ACHN (cell line): ENCODE results near the gene MBD2.

Source experiments
- DNase-seq: peaks from one replicate; pipeline ENCODE4 v3.0.0-alpha.2; 2015
- in situ Hi-C: cut with HindIII; loops from 2 replicates; pipeline ENCODE4 v1.10.0; 2017; ENCODE audit warnings: low sequenced_read_pairs, low pct_ligation_motif_present, low pct_unique_long_range_greater_than_20kb

Gene MBD2

GRCh38 chr18:54163453-54163852 is 61.0 kb downstream of the MBD2 start:
- in situ Hi-C loops: no loop called here
- no peak for DNase-seq

- in situ Hi-C loops: no loop called here
- no peak for DNase-seq
Measured at GRCh38 chr18:54162431-54162830, 62.0 kb downstream of the MBD2 start.

DNA sequence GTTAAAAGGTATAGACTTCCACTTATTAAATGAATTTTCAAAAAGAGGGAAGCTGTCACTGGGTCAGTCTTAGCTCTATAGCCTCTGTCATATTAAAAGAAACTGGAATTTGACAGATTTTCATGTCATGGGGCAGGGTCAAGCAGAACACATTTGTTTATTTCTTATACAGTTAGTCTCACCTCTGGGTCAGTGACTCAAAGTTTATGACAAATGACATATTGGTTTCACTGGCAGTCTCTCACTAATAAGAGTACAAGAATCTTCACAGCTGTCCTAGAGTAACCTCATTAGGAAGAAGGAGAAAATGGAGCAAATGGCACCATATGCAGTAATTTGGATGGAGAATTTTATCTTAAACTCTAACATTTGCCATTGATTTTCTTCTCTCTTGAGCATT is 63.2 kb downstream of the MBD2 start:
- DNase-seq: no peak
- in situ Hi-C loops: no loop called here

- DNase-seq: no peak
- in situ Hi-C loops: no loop called here
Measured at GRCh38 chr18:54159906-54160305, 64.6 kb downstream of the MBD2 start.

GRCh38 chr18:54157646-54158385 is 66.7 kb downstream of the MBD2 start:
- no peak for DNase-seq
- in situ Hi-C loops: no loop called here

GRCh38 chr18:54155412-54155811 is 69.1 kb downstream of the MBD2 start:
- DNase-seq: no peak
- in situ Hi-C loops: no loop called here

- in situ Hi-C loops: no loop called here
- no peak for DNase-seq
Measured at GRCh38 chr18:54154231-54154630, 70.2 kb downstream of the MBD2 start.

GRCh38 chr18:54151376-54151775 is 73.1 kb downstream of the MBD2 start:
- in situ Hi-C loops: no loop called here
- no peak for DNase-seq

GRCh38 chr18:54150226-54150625 is 74.2 kb downstream of the MBD2 start:
- in situ Hi-C loops: no loop called here
- no peak for DNase-seq

- DNase-seq: peak; percentile 83
Measured at GRCh38 chr18:54149078-54149697, 75.3 kb downstream of the MBD2 start.

GRCh38 chr18:54148678-54149077 is 75.8 kb downstream of the MBD2 start:
- in situ Hi-C loops: no loop called here
- no peak for DNase-seq

More at GRCh38 chr18:54149078-54149697, 75.3 kb downstream of the MBD2 start:
- in situ Hi-C loops: no loop called here

GRCh38 chr18:54148151-54148550 is 76.3 kb downstream of the MBD2 start:
- no peak for DNase-seq
- in situ Hi-C loops: no loop called here

GRCh38 chr18:54147439-54147838 is 77.0 kb downstream of the MBD2 start:
- DNase-seq: no peak
- in situ Hi-C loops: no loop called here

DNA sequence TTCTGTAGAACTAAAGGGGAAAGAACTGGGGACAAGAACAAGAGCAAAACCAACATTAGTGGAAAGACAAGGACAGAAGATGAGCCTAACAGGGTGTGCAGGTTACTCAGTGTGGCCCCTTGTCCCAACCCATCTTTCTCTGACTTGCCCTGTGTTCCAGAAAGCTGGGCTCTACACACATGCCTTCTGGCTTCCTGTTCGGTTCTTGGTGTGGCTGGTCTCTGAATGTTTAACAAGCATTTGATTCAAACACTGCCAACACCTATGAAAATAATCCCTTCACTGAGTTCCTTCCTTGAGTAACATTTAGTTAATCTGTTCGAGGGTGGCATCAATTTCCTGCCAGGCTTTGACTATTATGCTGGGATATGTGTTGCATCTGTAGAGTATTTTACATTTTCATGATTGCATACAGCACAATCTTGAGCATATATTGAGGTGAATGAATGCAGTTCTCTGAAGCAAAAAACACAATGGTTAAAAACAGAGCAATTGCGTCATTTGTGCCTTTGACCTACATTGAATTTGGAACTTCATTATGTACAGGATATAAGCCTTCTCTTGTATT is 83.3 kb downstream of the MBD2 start:
- DNase-seq: no peak
- in situ Hi-C loops: no loop called here

DNA sequence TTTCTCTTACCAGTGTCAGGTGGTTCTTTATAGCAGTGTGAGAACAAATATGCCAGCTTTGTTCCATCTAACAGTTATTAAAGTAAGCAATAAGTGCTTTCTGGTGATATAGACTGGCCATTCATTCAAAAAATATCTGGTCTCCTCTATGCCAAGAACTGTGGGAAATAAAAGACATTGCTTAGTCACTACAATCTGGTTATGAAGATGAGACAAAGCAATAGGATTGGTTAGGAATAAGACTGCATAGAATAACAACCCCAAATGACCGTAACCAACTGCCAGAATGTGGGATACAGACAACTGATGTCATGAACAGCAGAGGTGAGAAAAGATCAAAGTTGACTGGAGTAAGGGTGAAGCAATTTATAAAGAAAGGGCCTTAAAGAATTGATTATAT is 83.8 kb downstream of the MBD2 start:
- in situ Hi-C loops: no loop called here
- no peak for DNase-seq

DNA sequence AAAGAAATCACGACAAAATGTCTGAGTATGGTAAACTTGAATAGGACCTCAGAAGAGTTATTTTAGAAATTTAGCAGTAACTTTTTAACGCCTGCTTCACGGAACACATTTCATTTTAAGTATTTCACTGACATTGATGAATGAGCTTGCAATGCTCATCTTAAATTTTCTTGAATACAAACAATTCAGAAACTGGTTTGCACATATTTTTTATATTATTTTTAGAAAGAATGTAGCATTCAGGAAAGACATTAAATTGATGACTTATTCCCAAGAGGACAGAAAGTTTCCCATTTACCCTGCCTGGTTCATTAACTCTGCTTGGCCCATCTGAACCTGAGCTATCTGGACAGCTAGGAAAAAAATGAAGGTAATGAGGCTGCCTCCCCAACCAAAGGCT is 89.3 kb downstream of the MBD2 start:
- DNase-seq: no peak
- in situ Hi-C loops: no loop called here

DNA sequence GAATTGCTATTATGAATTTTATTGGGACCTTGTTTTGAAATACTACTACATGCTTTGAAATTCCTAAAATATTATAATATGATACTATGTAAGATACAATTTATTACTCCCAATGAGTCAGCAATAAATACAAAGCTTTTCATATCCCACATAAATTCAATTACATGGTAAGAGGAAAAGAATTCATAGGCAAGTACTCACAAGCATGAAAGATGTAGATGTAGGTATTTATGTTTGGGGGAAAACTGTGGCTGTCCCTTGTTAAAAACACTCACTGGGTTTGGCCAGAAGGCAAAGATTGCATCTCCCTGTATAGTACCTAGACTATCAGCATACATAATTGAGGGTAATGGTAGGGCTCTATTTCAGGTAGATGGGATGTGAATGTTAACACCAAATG is 90.4 kb downstream of the MBD2 start:
- no peak for DNase-seq
- in situ Hi-C loops: no loop called here

- DNase-seq: no peak
- in situ Hi-C loops: no loop called here
Measured at GRCh38 chr18:54130631-54131030, 93.8 kb downstream of the MBD2 start.

GRCh38 chr18:54130177-54130576 is 94.3 kb downstream of the MBD2 start:
- in situ Hi-C loops: no loop called here

DNA sequence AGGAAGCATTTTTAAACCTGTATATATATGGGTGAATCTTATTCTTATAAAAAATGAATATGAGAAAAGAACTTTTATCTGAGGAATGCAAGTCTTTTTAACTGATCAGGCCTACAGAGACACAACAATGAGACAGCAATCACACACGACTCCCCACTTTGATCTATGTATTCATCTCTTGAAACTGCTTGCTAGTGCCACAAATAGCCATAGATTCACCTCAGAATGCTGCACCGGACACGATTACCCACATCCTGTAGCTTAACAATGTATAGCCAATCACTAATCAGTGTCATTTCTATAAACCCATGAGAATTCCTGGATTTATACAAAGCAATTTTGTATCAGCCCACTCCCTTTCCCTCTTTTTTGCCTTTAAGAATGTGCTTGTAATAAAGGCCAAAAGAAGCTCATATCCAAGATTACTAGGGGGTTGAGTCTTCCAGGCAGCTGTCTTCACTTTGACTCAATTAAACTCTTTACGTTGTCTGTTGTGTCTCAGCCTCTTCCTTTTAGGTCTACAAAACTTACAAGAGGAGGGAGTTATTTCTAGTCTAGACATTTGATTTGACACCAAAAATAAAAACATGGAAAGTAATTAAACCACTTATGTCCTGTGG is 94.9 kb downstream of the MBD2 start:
- in situ Hi-C loops: no loop called here
- no peak for DNase-seq

More at GRCh38 chr18:54130177-54130576, 94.3 kb downstream of the MBD2 start:
- no peak for DNase-seq
